C4-2B (cell line): ENCODE data around the gene ELMO1.

Experiments
- H3K27ac ChIP-seq: fragments of 450-650 bp; 2 replicates; pipeline ENCODE4 v1.5.1; 2017
- CTCF ChIP-seq: fragments of 450-650 bp; conservative IDR thresholded peaks from 2 replicates; pipeline ENCODE4 v1.5.1; 2017; ENCODE audit warnings: mild to moderate bottlenecking
- ZFX ChIP-seq: fragments of 450-650 bp; IDR thresholded peaks from 2 replicates; pipeline ENCODE4 v1.6.1; 2017

Gene ELMO1

GRCh38 chr7:36906448-36906847 lies 542.2 kb downstream of the ELMO1 start:
- TF ChIP-seq CTCF, result no peak
- no peak for TF ChIP-seq ZFX
- no peak overlapping the region for H3K27ac ChIP-seq

GRCh38 chr7:36905841-36906240 lies 542.8 kb downstream of the ELMO1 start:
- TF ChIP-seq CTCF (no peak), ZFX (no peak)
- H3K27ac ChIP-seq, result no peak overlapping the region

- H3K27ac ChIP-seq, result no peak overlapping the region
- TF ChIP-seq ZFX (no peak), CTCF (no peak)
Measured at GRCh38 chr7:36904802-36905201, 543.9 kb downstream of the ELMO1 start.

GRCh38 chr7:36904101-36904500 lies 544.6 kb downstream of the ELMO1 start:
- no peak for TF ChIP-seq ZFX
- no peak overlapping the region for H3K27ac ChIP-seq

- no peak overlapping the region for H3K27ac ChIP-seq
- TF ChIP-seq CTCF (no peak), ZFX (no peak)
Measured at GRCh38 chr7:36900988-36901710, 547.5 kb downstream of the ELMO1 start.

- TF ChIP-seq CTCF, result no peak
- H3K27ac ChIP-seq, result no peak overlapping the region
Measured at GRCh38 chr7:36898186-36898585, 550.5 kb downstream of the ELMO1 start.

- no peak for TF ChIP-seq CTCF
- no peak for TF ChIP-seq ZFX
- no peak overlapping the region for H3K27ac ChIP-seq
Measured at GRCh38 chr7:36896956-36897590, 551.6 kb downstream of the ELMO1 start.

GRCh38 chr7:36896418-36896817 lies 552.2 kb downstream of the ELMO1 start:
- no peak overlapping the region for H3K27ac ChIP-seq
- TF ChIP-seq ZFX (no peak), CTCF (no peak)
